Measurements from ENCODE around the gene OAS1.

GRCh38 chr12:112942572-112942971, 35.8 kb downstream of the OAS1 start:
- no peak for TF ChIP-seq CTCF (conservative IDR thresholded peaks at IDR 0.05 in 1 of 2, IDR thresholded peaks at IDR 0.05 in 1 of 2; ENCODE audit: extremely low read depth in 1 of 2, insufficient read depth in 1 of 2, low read depth in 1 of 2, low read length in 2 of 2)
- no peak for TF ChIP-seq EZH2 (IDR thresholded peaks at IDR 0.05; ENCODE audit: borderline replicate concordance, low read length)
